GM12875 (cell line): ENCODE measurements around the gene SNAP47.

ENCODE experiments used
- H3K4me3 ChIP-seq: one replicate; pipeline ENCODE4 v1.5.1; 2011; ENCODE audit warnings: low read depth, low read length, control low read depth
- TF ChIP-seq, protein P1 (sequence below): IDR thresholded peaks from 2 replicates; pipeline ENCODE4 v1.5.1; 2011; ENCODE audit warnings: low read depth, mild to moderate bottlenecking, control low read depth, inconsistent platforms, low read length, moderate library complexity, borderline replicate concordance; ENCODE audit not compliant: insufficient read depth

Gene SNAP47

DNA sequence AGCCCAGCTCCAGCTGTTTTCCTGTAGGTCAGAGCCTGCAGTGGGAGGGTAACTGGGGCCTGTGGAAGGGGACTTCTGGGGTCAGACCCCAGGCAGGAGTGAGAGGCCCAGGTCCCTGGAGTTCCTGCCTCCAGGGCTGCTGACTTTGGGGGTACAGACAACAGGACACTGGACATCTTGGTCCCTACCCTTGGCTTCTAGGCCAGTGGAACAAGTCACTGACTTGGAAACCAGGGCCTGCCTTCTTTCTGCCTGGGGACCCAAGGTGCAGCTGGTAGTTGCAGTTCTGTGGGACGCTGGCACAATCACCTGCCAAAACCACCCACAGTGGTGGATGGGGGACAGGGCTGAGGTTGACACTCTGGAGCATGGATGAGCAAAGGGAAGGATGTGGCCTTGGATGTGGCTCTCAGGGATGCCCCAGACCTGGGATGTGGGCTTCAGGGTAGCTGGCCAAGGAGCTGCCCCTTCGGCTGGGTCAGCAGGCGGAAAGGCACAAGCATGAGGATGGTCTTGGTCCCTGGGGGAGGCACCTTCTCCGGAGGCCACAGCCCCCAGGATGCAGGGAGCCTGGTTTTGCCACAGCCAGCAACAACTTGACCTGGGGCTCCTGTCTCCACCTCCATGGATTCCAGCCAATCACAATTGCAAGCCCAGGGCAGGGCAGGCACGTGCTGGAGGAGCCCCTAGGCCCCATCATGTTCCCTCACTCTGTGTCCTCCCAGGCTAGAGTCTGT is 5.9 kb upstream of the SNAP47 start:
- TF ChIP-seq, protein P1, sequence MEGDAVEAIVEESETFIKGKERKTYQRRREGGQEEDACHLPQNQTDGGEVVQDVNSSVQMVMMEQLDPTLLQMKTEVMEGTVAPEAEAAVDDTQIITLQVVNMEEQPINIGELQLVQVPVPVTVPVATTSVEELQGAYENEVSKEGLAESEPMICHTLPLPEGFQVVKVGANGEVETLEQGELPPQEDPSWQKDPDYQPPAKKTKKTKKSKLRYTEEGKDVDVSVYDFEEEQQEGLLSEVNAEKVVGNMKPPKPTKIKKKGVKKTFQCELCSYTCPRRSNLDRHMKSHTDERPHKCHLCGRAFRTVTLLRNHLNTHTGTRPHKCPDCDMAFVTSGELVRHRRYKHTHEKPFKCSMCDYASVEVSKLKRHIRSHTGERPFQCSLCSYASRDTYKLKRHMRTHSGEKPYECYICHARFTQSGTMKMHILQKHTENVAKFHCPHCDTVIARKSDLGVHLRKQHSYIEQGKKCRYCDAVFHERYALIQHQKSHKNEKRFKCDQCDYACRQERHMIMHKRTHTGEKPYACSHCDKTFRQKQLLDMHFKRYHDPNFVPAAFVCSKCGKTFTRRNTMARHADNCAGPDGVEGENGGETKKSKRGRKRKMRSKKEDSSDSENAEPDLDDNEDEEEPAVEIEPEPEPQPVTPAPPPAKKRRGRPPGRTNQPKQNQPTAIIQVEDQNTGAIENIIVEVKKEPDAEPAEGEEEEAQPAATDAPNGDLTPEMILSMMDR, result no peak
- H3K4me3 ChIP-seq, result no peak overlapping the region

- TF ChIP-seq, protein P1, result peak; percentile 83
- H3K4me3 ChIP-seq, result no peak overlapping the region
Measured at GRCh38 chr1:227729881-227730629, 5.2 kb upstream of the SNAP47 start.

GRCh38 chr1:227730630-227731151 is 4.5 kb upstream of the SNAP47 start:
- H3K4me3 ChIP-seq, result no peak overlapping the region
- TF ChIP-seq, protein P1, result no peak

- H3K4me3 ChIP-seq, result no peak overlapping the region
- TF ChIP-seq, protein P1, result no peak
Measured at GRCh38 chr1:227731241-227731677, 4.0 kb upstream of the SNAP47 start.

DNA sequence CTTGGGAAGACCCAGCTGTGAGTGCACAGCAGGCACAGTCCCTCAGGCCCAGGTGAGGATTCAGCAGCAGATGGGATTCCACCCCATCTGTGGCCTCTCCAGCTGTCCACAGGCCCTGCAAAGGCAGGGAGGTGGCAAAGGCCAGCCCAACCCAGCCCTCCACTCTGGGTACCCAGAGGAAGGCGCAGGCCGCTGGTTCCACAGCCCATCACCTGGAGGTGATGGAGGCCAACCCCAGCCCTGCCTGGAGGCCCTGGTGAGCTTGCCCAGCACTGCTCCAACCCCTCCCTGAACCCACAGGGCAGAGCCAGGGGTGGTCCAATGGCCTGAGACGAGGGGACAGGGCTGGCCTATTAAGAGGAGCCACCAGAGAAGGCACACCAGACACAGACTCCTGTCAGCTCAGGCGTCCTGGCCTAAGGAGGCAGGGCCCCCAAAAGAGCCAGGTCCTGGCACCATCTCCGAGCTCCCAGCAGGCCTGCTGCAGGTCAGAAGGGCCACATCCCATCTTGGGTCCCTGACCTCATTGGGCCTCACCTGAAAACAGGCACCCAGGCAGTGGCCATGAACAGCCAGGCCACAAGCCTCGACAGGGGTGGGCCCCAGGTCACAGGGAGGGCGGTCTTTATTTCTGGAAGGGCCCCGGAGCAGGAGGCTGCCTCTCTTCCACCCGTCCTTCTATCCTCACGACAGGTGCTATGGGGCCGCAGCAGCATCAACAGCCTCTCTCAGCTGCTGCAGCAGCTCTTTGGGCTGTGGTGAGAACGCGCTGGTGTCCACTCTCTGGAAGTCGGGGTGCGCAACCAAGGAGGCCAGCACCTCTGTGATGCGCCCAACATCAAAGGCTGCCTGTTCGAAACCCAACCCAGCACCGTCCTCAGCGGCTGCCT is 3.3 kb upstream of the SNAP47 start:
- H3K4me3 ChIP-seq, result no peak overlapping the region
- TF ChIP-seq, protein P1, result no peak

DNA sequence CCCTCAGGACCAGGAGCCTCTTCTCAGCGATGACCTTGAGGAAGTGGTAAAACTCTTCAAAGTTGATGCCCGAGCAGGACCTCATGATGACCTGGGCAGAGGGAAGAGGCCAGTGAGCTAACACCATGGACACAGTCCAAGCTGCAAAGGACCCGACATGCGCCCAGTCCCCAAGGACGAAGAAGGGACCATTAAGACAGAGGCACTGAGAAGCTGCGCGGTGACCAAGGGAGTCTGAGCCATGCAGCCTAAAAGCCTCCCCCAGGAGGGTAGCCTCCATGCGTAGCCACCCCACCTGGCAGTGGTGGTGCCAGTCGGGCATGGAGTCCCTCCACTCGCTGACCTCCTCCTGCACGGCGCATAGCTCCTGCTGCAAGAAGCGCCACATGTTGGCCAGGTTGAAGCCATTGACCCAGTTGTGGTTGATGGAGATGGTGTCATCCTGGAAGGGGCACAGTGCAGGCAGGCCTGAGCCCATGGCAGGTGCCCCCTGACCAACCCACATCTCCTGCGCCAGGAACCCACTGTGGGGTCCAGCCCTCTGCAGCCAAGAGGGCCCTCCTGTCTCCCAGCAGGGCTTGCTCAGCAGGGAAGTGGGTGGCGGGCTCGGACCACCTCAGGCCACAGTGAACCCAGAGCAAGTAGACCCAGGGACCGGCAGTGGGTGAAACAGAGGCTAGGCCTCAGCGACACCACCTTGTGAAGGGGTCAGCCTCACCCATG is 2.5 kb upstream of the SNAP47 start:
- TF ChIP-seq, protein P1, result no peak
- no peak overlapping the region for H3K4me3 ChIP-seq
